ENCODE data around the gene SLC1A5. TPM values are rescaled to one million over a fixed set of nuclear protein-coding genes. Genes with fewer than 3 reads are reported as not detected.
"Not testable (repeated sequence)": the region's sequence is repeated elsewhere in the genome, so short reads cannot be mapped to it uniquely, and the experiment has no call there.

SLC1A5 gene
- total RNA-seq, 2 experiments from 2014 or later, result 176 to 178 TPM

GRCh38 chr19:46821512-46822409, 33.4 kb upstream of the SLC1A5 start:
- ATAC-seq, result peak; percentile 91
- Mint-ChIP-seq H3K9me3 (ENCODE audit: insufficient read depth) (no peaks in the 10 kb centered on the region), H3K4me1 (ENCODE audit: low read depth) (peaks cover 51% of the 10 kb centered on the region), H3K4me3 (peak overlapping the region; percentile 45), H3K36me3 (ENCODE audit: low read depth) (no peaks in the 10 kb centered on the region), H3K27me3 (ENCODE audit: low read depth) (no peaks in the 10 kb centered on the region), H3K27ac (peak overlapping the region; percentile 84)
- ChIA-PET POLR2A (interaction anchor here (0.6 to 5.1 kb wide), 8 partner anchors 14 to 404 kb away, joined by 3 to 51 read pairs (median 4); partner anchors contain the start of genes SLC1A5 and ZC3H4), CTCF (interaction anchor here (0.8 to 3.9 kb wide), 11 partner anchors 9 to 423 kb away, joined by 3 to 19 read pairs (median 5); partner anchors contain the start of gene SLC1A5)
- peak; percentile 83 for DNase-seq

- POLR2A ChIA-PET, result no interaction called here
- Mint-ChIP-seq H3K36me3 (ENCODE audit: low read depth) (no peaks in the 10 kb centered on the region), H3K4me1 (ENCODE audit: low read depth) (peaks cover 38% of the 10 kb centered on the region), H3K4me3 (no peak overlapping the region), H3K9me3 (ENCODE audit: insufficient read depth) (no peaks in the 10 kb centered on the region), H3K27ac (no peak overlapping the region), H3K27me3 (ENCODE audit: low read depth) (peaks cover 3% of the 10 kb centered on the region)
- CTCF ChIA-PET, result interaction anchor here (1.5 to 3.9 kb wide), 2 partner anchors 22 to 65 kb away, joined by 4 to 19 read pairs; no protein-coding TSS in a partner anchor
- no peak for ATAC-seq
- peak; percentile 39 for DNase-seq
Observed at GRCh38 chr19:46818812-46819211, 30.4 kb upstream of the SLC1A5 start.

- H3K4me1 Mint-ChIP-seq (ENCODE audit: low read depth), result peaks cover 22% of the 10 kb centered on the region
- H3K27ac Mint-ChIP-seq, result no peak overlapping the region
- no peak overlapping the region for H3K4me3 Mint-ChIP-seq
- H3K9me3 Mint-ChIP-seq (ENCODE audit: insufficient read depth), result no peaks in the 10 kb centered on the region
- H3K36me3 Mint-ChIP-seq (ENCODE audit: low read depth), result no peaks in the 10 kb centered on the region
- POLR2A ChIA-PET, result no interaction called here
- CTCF ChIA-PET, result no interaction called here
- peaks cover 5% of the 10 kb centered on the region for H3K27me3 Mint-ChIP-seq (ENCODE audit: low read depth)
- DNase-seq, result no peak
- ATAC-seq, result no peak
Observed at GRCh38 chr19:46815833-46816627, 27.6 kb upstream of the SLC1A5 start.

GRCh38 chr19:46813839-46814358, 25.5 kb upstream of the SLC1A5 start:
- H3K4me3 Mint-ChIP-seq, result no peak overlapping the region
- H3K36me3 Mint-ChIP-seq (ENCODE audit: low read depth), result no peaks in the 10 kb centered on the region
- no peak overlapping the region for H3K27ac Mint-ChIP-seq
- DNase-seq (no peak), ATAC-seq (no peak)
- H3K9me3 Mint-ChIP-seq (ENCODE audit: insufficient read depth), result no peaks in the 10 kb centered on the region
- H3K27me3 Mint-ChIP-seq (ENCODE audit: low read depth), result peaks cover 5% of the 10 kb centered on the region
- ChIA-PET POLR2A (no interaction called here), CTCF (interaction anchor here (1.2 kb wide), 1 partner anchor 47 kb away, joined by 4 read pairs; no protein-coding TSS in a partner anchor)
- H3K4me1 Mint-ChIP-seq (ENCODE audit: low read depth), result peaks cover 2% of the 10 kb centered on the region

- POLR2A ChIA-PET, result no interaction called here
Observed at GRCh38 chr19:46812977-46813838, 24.8 kb upstream of the SLC1A5 start.

GRCh38 chr19:46809534-46810272, 21.3 kb upstream of the SLC1A5 start:
- ChIA-PET CTCF (interaction anchor here (1.2 kb wide), 1 partner anchor 31 kb away, joined by 3 read pairs; no protein-coding TSS in a partner anchor), POLR2A (no interaction called here)
- Mint-ChIP-seq H3K4me3 (no peak overlapping the region), H3K4me1 (ENCODE audit: low read depth) (no peaks in the 10 kb centered on the region), H3K9me3 (ENCODE audit: insufficient read depth) (no peaks in the 10 kb centered on the region), H3K36me3 (ENCODE audit: low read depth) (no peaks in the 10 kb centered on the region), H3K27me3 (ENCODE audit: low read depth) (peaks cover 3% of the 10 kb centered on the region), H3K27ac (no peak overlapping the region)
- DNase-seq, result no peak
- ATAC-seq, result no peak

More at GRCh38 chr19:46812977-46813838, 24.8 kb upstream of the SLC1A5 start:
- H3K36me3 Mint-ChIP-seq (ENCODE audit: low read depth), result no peaks in the 10 kb centered on the region
- CTCF ChIA-PET, result interaction anchor here (1.4 kb wide), 1 partner anchor 9 kb away, joined by 4 read pairs; no protein-coding TSS in a partner anchor
- H3K4me3 Mint-ChIP-seq, result no peak overlapping the region
- DNase-seq (no peak), ATAC-seq (no peak)
- no peaks in the 10 kb centered on the region for H3K4me1 Mint-ChIP-seq (ENCODE audit: low read depth)
- no peaks in the 10 kb centered on the region for H3K9me3 Mint-ChIP-seq (ENCODE audit: insufficient read depth)
- no peak overlapping the region for H3K27ac Mint-ChIP-seq
- peaks cover 5% of the 10 kb centered on the region for H3K27me3 Mint-ChIP-seq (ENCODE audit: low read depth)

GRCh38 chr19:46806656-46807055, 18.3 kb upstream of the SLC1A5 start:
- Mint-ChIP-seq H3K27me3 (ENCODE audit: low read depth) (no peaks in the 10 kb centered on the region), H3K4me1 (ENCODE audit: low read depth) (no peaks in the 10 kb centered on the region), H3K36me3 (ENCODE audit: low read depth) (no peaks in the 10 kb centered on the region), H3K4me3 (no peak overlapping the region), H3K9me3 (ENCODE audit: insufficient read depth) (no peaks in the 10 kb centered on the region), H3K27ac (no peak overlapping the region)
- DNase-seq, result no peak
- POLR2A ChIA-PET, result no interaction called here
- ATAC-seq, result no peak
- CTCF ChIA-PET, result interaction anchor here (1.3 to 2.0 kb wide), 2 partner anchors 10 to 34 kb away, joined by 3 to 4 read pairs; no protein-coding TSS in a partner anchor

- H3K9me3 Mint-ChIP-seq (ENCODE audit: insufficient read depth); ATAC-seq; H3K4me3 Mint-ChIP-seq; H3K27me3 Mint-ChIP-seq (ENCODE audit: low read depth); H3K4me1 Mint-ChIP-seq (ENCODE audit: low read depth); H3K36me3 Mint-ChIP-seq (ENCODE audit: low read depth); H3K27ac Mint-ChIP-seq; DNase-seq: not testable (repeated sequence)
- ChIA-PET POLR2A (interaction anchor here (0.8 kb wide), 1 partner anchor 17 kb away, joined by 3 read pairs; no protein-coding TSS in a partner anchor), CTCF (interaction anchor here (1.0 to 1.8 kb wide), 4 partner anchors 16 to 209 kb away, joined by 3 to 10 read pairs (median 3); no protein-coding TSS in a partner anchor)
Observed at GRCh38 chr19:46804432-46804831, 16.0 kb upstream of the SLC1A5 start.

GRCh38 chr19:46803555-46803954, 15.2 kb upstream of the SLC1A5 start:
- peaks cover under 1% of the 10 kb centered on the region for H3K27me3 Mint-ChIP-seq (ENCODE audit: low read depth)
- H3K4me1 Mint-ChIP-seq (ENCODE audit: low read depth), result no peaks in the 10 kb centered on the region
- no peak overlapping the region for H3K27ac Mint-ChIP-seq
- H3K36me3 Mint-ChIP-seq (ENCODE audit: low read depth), result no peaks in the 10 kb centered on the region
- CTCF ChIA-PET, result no interaction called here
- H3K9me3 Mint-ChIP-seq (ENCODE audit: insufficient read depth), result no peaks in the 10 kb centered on the region
- ATAC-seq (no peak), DNase-seq (no peak)
- no peak overlapping the region for H3K4me3 Mint-ChIP-seq
- POLR2A ChIA-PET, result no interaction called here

GRCh38 chr19:46802152-46802551, 13.8 kb upstream of the SLC1A5 start:
- CTCF ChIA-PET, result no interaction called here
- POLR2A ChIA-PET, result no interaction called here
- DNase-seq (no peak), ATAC-seq (no peak)
- Mint-ChIP-seq H3K27ac (no peak overlapping the region), H3K4me3 (no peak overlapping the region), H3K4me1 (ENCODE audit: low read depth) (no peaks in the 10 kb centered on the region), H3K27me3 (ENCODE audit: low read depth) (peaks cover 4% of the 10 kb centered on the region), H3K36me3 (ENCODE audit: low read depth) (no peaks in the 10 kb centered on the region), H3K9me3 (ENCODE audit: insufficient read depth) (no peaks in the 10 kb centered on the region)
